Keratinocyte (primary cell): Measurements from ENCODE around the gene SP140. TPM values are rescaled to one million over a fixed set of nuclear protein-coding genes. Genes with fewer than 3 reads are reported as not detected.

Source experiments
- DNase-seq: peaks from one replicate; pipeline ENCODE4 v3.0.0-alpha.2; 2011; ENCODE audit warnings: low read depth, missing footprints, low spot score
- FAIRE-seq: peaks from 2 replicates; lab custom pipeline; 2011; peaks lifted over from hg19 to GRCh38; lab: Jason Lieb, UNC
- H2AFZ ChIP-seq: 2 replicates; pipeline ENCODE4 v1.6.0; 2012; ENCODE audit warnings: low read length, control low read depth, inconsistent platforms; ENCODE audit not compliant: control insufficient read depth
- H3K27ac ChIP-seq: 2 replicates; pipeline ENCODE4 v1.5.1; 2011; ENCODE audit warnings: low read length; ENCODE audit not compliant: control insufficient read depth, insufficient read depth
- H3K27me3 ChIP-seq: 3 replicates; pipeline ENCODE4 v1.6.0; 2011; ENCODE audit warnings: low read length; ENCODE audit not compliant: control insufficient read depth, insufficient read depth; ENCODE audit errors: extremely low read depth
- H3K36me3 ChIP-seq, 2 experiments: 2 replicates in 1 of 2; 3 replicates in 1 of 2; pipeline ENCODE4 v1.5.1; 2011; ENCODE audit warnings: low read length in 2 of 2, mild to moderate bottlenecking in 1 of 2; ENCODE audit not compliant: control insufficient read depth in 2 of 2, insufficient read depth in 2 of 2; ENCODE audit errors: extremely low read depth in 1 of 2
- H3K4me1 ChIP-seq: 3 replicates; pipeline ENCODE4 v1.5.1; 2011; ENCODE audit warnings: low read length; ENCODE audit not compliant: control insufficient read depth, insufficient read depth; ENCODE audit errors: extremely low read depth
- H3K4me2 ChIP-seq: 3 replicates; pipeline ENCODE4 v1.6.0; 2011; ENCODE audit warnings: low read depth, low read length; ENCODE audit not compliant: control insufficient read depth, insufficient read depth; ENCODE audit errors: extremely low read depth
- H3K4me3 ChIP-seq, 3 experiments: fragments of 200-600 bp in 1 of 3; sonication (generic) in 1 of 3; 2 replicates in 2 of 3; 3 replicates in 1 of 3; pipeline ENCODE4 v1.5.1; 2011 to 2016; ENCODE audit warnings: low read length in 3 of 3, mild to moderate bottlenecking in 3 of 3, control low read depth in 2 of 3, inconsistent platforms in 1 of 3, low read depth in 1 of 3, mixed read lengths in 1 of 3, mixed run types in 1 of 3, moderate library complexity in 1 of 3; ENCODE audit not compliant: control insufficient read depth in 2 of 3, insufficient read depth in 2 of 3; ENCODE audit errors: extremely low read depth in 1 of 3
- H3K79me2 ChIP-seq: 2 replicates; pipeline ENCODE4 v1.6.0; 2012; ENCODE audit warnings: low read length; ENCODE audit not compliant: control insufficient read depth, insufficient read depth
- H3K9ac ChIP-seq: 3 replicates; pipeline ENCODE4 v1.6.0; 2011; ENCODE audit warnings: low read length; ENCODE audit not compliant: control insufficient read depth, insufficient read depth; ENCODE audit errors: extremely low read depth
- H3K9me1 ChIP-seq: 3 replicates; pipeline ENCODE4 v1.6.0; 2011; ENCODE audit warnings: low read length; ENCODE audit not compliant: control insufficient read depth, insufficient read depth; ENCODE audit errors: extremely low read depth
- H3K9me3 ChIP-seq: 2 replicates; pipeline ENCODE4 v1.5.1; 2012; ENCODE audit warnings: low read depth, low read length; ENCODE audit not compliant: control insufficient read depth
- H4K20me1 ChIP-seq: 3 replicates; pipeline ENCODE4 v1.6.0; 2011; ENCODE audit warnings: low read length; ENCODE audit not compliant: control insufficient read depth, insufficient read depth; ENCODE audit errors: extremely low read depth
- CTCF ChIP-seq, 3 experiments: IDR thresholded peaks in 1 of 3; conservative IDR thresholded peaks in 1 of 3; optimal IDR thresholded peaks in 1 of 3; 2 replicates in 2 of 3; 3 replicates in 1 of 3; pipeline versions ENCODE3 to v1.5.1; 2011; ENCODE audit warnings: low read length in 3 of 3, mild to moderate bottlenecking in 3 of 3, moderate library complexity in 2 of 3, control low read depth in 1 of 3, inconsistent platforms in 1 of 3; ENCODE audit not compliant: insufficient read depth in 2 of 3; ENCODE audit errors: extremely low read depth in 1 of 3
- EZH2 ChIP-seq: IDR thresholded peaks from one replicate; pipeline ENCODE4 v1.6.1; 2012; ENCODE audit warnings: inconsistent platforms, mild to moderate bottlenecking, low read length, moderate library complexity
- dilution Hi-C: fragments of 300-500 bp; cut with MboI; formaldehyde crosslinking; loops from one replicate; pipeline ENCODE4 v1.7.0; 2020; ENCODE audit warnings: low sequenced_read_pairs; ENCODE audit not compliant: extremely low pct_ligation_motif_present
- polyA plus RNA-seq, 5 experiments: library from polyadenylated mRNA; depleted of rRNA in 3 of 5; stranded (reverse) in 3 of 5; stranded (forward) in 1 of 5; unstranded in 1 of 5; fragments of >200 nt; gene quantifications; 1 replicate in 1 of 5; 2 replicates in 3 of 5; 3 replicates in 1 of 5; pipeline versions ENCODE4 v1.2.1 to v1.2.3, GENCODE V29; 2011 to 2012; ENCODE audit warnings: missing spikeins in 2 of 5, low read depth in 1 of 5, low replicate concordance in 1 of 5

The SP140 gene
- polyA plus RNA-seq, 1 donor (not counting 4 experiments of a cell fraction or from before 2014, with no cell fraction given): 1.2 TPM

DNA sequence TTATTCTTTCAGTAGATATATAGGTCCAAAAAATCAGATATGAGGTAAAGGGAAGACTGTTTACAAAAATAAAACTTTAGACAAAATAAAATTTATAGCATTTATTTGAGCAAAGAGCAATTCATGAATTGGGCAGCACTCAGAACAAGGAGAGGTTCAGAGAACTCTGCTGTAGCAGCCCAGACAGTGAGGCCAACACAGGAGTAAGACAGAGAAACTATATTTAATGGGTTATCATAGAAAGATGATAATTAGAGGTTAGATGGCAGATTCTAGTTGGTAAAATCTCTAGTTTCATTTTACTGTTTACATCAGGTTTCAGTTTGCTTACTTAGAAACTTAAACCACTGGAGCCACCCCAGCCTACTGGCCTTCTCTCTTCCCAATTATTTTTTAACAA is 71.4 kb downstream of the SP140 start:
- no peaks in the 10 kb centered on the region for H4K20me1 ChIP-seq
- dilution Hi-C loops: no loop called here

DNA sequence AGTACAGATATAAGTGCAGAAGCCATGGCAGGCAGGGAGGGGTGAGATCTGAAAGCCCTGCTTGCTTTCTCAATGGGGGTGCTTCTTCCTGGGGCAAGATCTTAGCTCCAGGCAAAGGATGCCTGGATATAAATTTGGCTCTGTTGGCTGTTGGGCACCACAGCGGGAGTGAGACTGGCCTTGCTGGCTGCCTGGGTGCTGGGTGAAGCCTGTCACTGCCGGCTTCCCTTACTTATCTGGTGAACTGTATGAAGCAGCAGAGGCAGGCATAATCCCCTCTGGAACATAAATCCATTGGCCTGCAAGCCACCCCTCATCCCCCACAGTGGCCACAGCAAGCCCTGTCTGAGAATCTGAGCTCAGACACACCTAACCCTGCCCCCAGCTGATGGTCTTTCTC is 74.1 kb downstream of the SP140 start:
- Histone ChIP-seq H3K4me3 (no peak overlapping the region), H3K4me2 (no peak overlapping the region), H3K9ac (no peak overlapping the region), H3K9me1 (no peaks in the 10 kb centered on the region), H2AFZ (no peak overlapping the region), H3K36me3 (no peaks in the 10 kb centered on the region), H3K27me3 (no peaks in the 10 kb centered on the region), H3K4me1 (no peaks in the 10 kb centered on the region), H3K79me2 (no peaks in the 10 kb centered on the region), H3K27ac (no peak overlapping the region), H3K9me3 (no peaks in the 10 kb centered on the region), H4K20me1 (no peaks in the 10 kb centered on the region)
- DNase-seq (no peak), FAIRE-seq (no peak)
- dilution Hi-C loops: no loop called here
- TF ChIP-seq CTCF (optimal IDR thresholded peaks at IDR 0.05 in 1 of 3, IDR thresholded peaks at IDR 0.05 in 1 of 3, conservative IDR thresholded peaks at IDR 0.05 in 1 of 3; ENCODE audit: extremely low read depth in 1 of 3, insufficient read depth in 2 of 3, low read length in 3 of 3): no peak
- TF ChIP-seq EZH2: no peak

More for the DNA sequence above, 71.4 kb downstream of the SP140 start:
- DNase-seq: no peak
- no peaks in the 10 kb centered on the region for H3K9me1 ChIP-seq
- no peak for FAIRE-seq
- no peak for TF ChIP-seq EZH2
- no peak for TF ChIP-seq CTCF (optimal IDR thresholded peaks at IDR 0.05 in 1 of 3, IDR thresholded peaks at IDR 0.05 in 1 of 3, conservative IDR thresholded peaks at IDR 0.05 in 1 of 3; ENCODE audit: extremely low read depth in 1 of 3, insufficient read depth in 2 of 3, low read length in 3 of 3)
- no peaks in the 10 kb centered on the region for H3K36me3 ChIP-seq
- no peak overlapping the region for H3K27ac ChIP-seq
- no peaks in the 10 kb centered on the region for H3K27me3 ChIP-seq
- no peaks in the 10 kb centered on the region for H3K4me1 ChIP-seq
- H3K9me3 ChIP-seq: no peaks in the 10 kb centered on the region
- H3K4me3 ChIP-seq: no peak overlapping the region
- H3K79me2 ChIP-seq: no peaks in the 10 kb centered on the region
- H2AFZ ChIP-seq: no peak overlapping the region
- no peak overlapping the region for H3K4me2 ChIP-seq
- H3K9ac ChIP-seq: no peak overlapping the region
